Measurements from ENCODE around the gene NLRP12.
A peak's percentile ranks its signal among the peaks of the same experiment; 100 is the strongest.

NLRP12 gene

DNA sequence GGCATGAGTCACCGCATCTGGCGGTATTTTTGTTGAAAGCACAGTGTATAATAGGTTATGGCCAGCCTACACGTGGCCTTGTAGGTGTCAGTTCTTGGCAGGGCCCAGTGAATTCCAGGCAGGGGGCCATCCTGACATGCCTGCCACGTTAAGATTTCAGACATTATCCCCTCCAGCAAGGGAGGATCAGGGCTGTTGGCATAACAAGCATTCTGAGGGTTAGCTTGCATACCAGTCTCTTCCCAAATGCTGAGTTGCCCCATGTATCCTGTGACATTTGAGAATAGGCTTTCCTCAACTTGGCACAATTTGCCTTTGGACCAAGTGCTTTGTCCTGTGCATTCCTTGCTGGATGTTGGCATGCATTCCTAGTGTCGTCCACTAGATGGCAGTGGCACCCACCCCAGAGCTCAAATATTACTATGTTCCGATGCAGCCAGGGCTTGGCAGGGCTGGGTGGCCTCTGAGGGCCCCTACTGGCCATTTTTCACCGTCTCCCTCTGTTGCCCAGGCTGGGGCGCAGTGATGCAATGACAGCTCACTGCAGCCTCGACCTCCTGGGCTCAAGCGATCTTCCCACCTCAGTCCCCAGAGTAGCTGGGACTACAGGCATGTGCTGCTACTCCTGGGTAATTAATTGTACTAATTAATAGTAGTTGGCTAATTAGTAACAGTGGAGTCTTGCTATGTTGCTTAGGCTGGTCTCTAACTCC lies 31.2 kb downstream of the NLRP12 start (continued):
- TF ChIP-seq PBX3 (CRISPR knock-in tag; IDR thresholded peaks at IDR 0.05) (0 out of 2 replicates have a peak, but pooled peaks have one; percentile 83), ZNF600 (tag by site-specific recombination; IDR thresholded peaks at IDR 0.05) (peak; percentile 17; the same call in 1 of the 2 replicates), HOXD13 (CRISPR knock-in tag; IDR thresholded peaks at IDR 0.05; ENCODE audit: borderline replicate concordance) (peak; percentile 63; the same call in 1 of the 2 replicates), ZNF121 (tag by site-specific recombination; IDR thresholded peaks at IDR 0.05) (peak; percentile 70), ZNF2 (tag by site-specific recombination; IDR thresholded peaks at IDR 0.05) (peak; percentile 51; the same call in 1 of the 2 replicates)
- TF ChIP-seq, protein P1, sequence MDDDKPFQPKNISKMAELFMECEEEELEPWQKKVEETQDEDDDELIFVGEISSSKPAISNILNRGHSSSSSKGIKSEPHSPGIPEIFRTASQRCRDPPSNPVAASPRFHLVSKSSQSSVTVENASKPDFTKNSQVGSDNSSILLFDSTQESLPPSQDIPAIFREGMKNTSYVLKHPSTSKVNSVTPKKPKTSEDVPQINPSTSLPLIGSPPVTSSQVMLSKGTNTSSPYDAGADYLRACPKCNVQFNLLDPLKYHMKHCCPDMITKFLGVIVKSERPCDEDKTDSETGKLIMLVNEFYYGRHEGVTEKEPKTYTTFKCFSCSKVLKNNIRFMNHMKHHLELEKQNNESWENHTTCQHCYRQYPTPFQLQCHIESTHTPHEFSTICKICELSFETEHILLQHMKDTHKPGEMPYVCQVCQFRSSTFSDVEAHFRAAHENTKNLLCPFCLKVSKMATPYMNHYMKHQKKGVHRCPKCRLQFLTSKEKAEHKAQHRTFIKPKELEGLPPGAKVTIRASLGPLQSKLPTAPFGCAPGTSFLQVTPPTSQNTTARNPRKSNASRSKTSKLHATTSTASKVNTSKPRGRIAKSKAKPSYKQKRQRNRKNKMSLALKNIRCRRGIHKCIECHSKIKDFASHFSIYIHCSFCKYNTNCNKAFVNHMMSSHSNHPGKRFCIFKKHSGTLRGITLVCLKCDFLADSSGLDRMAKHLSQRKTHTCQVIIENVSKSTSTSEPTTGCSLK (tag by site-specific recombination; IDR thresholded peaks at IDR 0.05) = no peak

DNA sequence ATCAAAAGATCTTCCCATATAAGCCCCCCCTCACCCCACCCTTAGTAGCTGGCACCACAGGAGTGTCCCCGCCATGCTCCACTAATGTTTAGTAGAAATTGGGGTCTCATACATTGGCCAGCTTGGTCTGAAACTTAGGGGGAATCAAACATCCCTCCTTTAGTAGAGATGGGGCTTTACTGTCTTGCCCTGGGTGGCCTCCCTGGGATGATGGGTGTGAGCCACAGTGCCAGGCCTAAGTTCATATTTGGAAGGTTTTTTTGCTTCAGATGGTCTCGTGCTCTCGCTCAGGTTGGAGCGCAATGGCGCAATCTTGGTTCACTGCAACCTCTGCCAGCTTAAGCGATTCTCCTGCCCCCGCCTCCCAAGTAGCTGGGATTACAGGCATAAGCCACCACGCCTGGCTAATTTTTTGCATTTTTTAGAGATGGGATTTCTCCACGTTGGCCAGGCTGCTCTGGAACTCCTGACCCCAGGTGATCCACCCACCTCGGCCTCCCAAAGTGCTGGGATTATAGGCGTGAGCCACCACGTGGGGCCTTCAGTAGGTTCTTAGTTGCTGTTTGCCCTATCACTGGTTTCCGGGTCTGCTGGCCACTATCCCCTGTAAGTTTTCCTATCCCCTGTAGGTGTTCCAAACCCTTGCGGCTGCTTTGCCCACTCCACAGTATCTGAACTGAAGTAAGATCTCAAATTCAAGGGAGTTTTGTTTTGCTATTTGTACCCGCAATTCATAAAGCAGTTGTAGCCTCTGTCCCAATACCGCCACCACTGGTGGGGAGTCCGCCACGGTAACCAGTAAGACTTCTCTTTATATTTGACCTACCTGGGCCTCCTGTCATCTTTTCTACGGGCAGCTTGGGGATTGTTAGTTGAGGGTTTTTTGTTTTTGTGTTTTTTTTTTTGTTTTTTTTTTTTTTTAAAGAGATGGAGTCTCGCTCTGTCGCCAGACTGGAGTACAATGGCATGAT lies 34.1 kb downstream of the NLRP12 start:
- TF ChIP-seq ZNF423 (tag by site-specific recombination; IDR thresholded peaks at IDR 0.05) (no peak), GLI4 (tag by site-specific recombination; IDR thresholded peaks at IDR 0.05) (no peak), ZNF544 (tag by site-specific recombination; IDR thresholded peaks at IDR 0.05) (no peak), ZFP3 (tag by site-specific recombination; IDR thresholded peaks at IDR 0.05; ENCODE audit: low read depth) (no peak), KLF9 (tag by site-specific recombination; IDR thresholded peaks at IDR 0.05; ENCODE audit: low read depth) (no peak), IKZF3 (tag by site-specific recombination; IDR thresholded peaks at IDR 0.05) (no peak)
- Histone ChIP-seq H3K4me3 (ENCODE audit: low read depth, low read length) (no peak overlapping the region), H3K4me1 (ENCODE audit: control insufficient read depth, insufficient read depth, low read length) (no peaks in the 10 kb centered on the region), H3K27ac (ENCODE audit: extremely low read depth, low read depth, low read length) (no peak overlapping the region), H3K36me3 (ENCODE audit: control insufficient read depth in 2 of 2, insufficient read depth in 1 of 2, low read length in 2 of 2) (no peaks in the 10 kb centered on the region), H3K9me3 (ENCODE audit: control insufficient read depth, insufficient read depth, low read depth, low read length) (no peaks in the 10 kb centered on the region)
- POLR2A ChIA-PET = interaction anchor here (1.4 kb wide), 1 partner anchor 15 kb away, joined by 5 read pairs; no protein-coding TSS in a partner anchor
- CTCF ChIA-PET = interaction anchor here (1.1 to 3.9 kb wide), 6 partner anchors 19 to 242 kb away, joined by 3 to 33 read pairs (median 8); no protein-coding TSS in a partner anchor

GRCh38 chr19:53787266-53787665 lies 36.8 kb downstream of the NLRP12 start:
- H3K27ac ChIP-seq (ENCODE audit: extremely low read depth, low read depth, low read length) = no peak overlapping the region
- ChIA-PET POLR2A (interaction anchor here (0.6 kb wide), 1 partner anchor 230 kb away, joined by 3 read pairs; no protein-coding TSS in a partner anchor), CTCF (interaction anchor here (0.6 to 1.5 kb wide), 4 partner anchors 11 to 262 kb away, joined by 3 to 6 read pairs (median 3); no protein-coding TSS in a partner anchor)
- no peaks in the 10 kb centered on the region for H3K4me1 ChIP-seq (ENCODE audit: control insufficient read depth, insufficient read depth, low read length)
- H3K36me3 ChIP-seq (ENCODE audit: control insufficient read depth in 2 of 2, insufficient read depth in 1 of 2, low read length in 2 of 2) = no peaks in the 10 kb centered on the region
- no peak overlapping the region for H3K4me3 ChIP-seq (ENCODE audit: low read depth, low read length)
- no peaks in the 10 kb centered on the region for H3K9me3 ChIP-seq (ENCODE audit: control insufficient read depth, insufficient read depth, low read depth, low read length)
- no peak for TF ChIP-seq ZNF157 (tag by site-specific recombination; IDR thresholded peaks at IDR 0.05)
- no peak for TF ChIP-seq ZNF214 (tag by site-specific recombination; IDR thresholded peaks at IDR 0.05; ENCODE audit: borderline replicate concordance)
- no peak for TF ChIP-seq SCRT1 (tag by site-specific recombination; IDR thresholded peaks at IDR 0.05; ENCODE audit: borderline replicate concordance)
- TF ChIP-seq ZNF830 (tag by site-specific recombination; IDR thresholded peaks at IDR 0.05; ENCODE audit: low read depth) = no peak
- TF ChIP-seq ZNF311 (tag by site-specific recombination; IDR thresholded peaks at IDR 0.05; ENCODE audit: borderline replicate concordance) = no peak
- no peak for TF ChIP-seq INSM2 (tag by site-specific recombination; IDR thresholded peaks at IDR 0.05)
- TF ChIP-seq ZNF777 (tag by site-specific recombination; IDR thresholded peaks at IDR 0.05; ENCODE audit: borderline replicate concordance) = no peak
- TF ChIP-seq ZNF623 (tag by site-specific recombination; IDR thresholded peaks at IDR 0.05) = no peak
- TF ChIP-seq BCL11A (tag by site-specific recombination; IDR thresholded peaks at IDR 0.05; ENCODE audit: low read depth) = no peak
- no peak for TF ChIP-seq ZNF280D (tag by site-specific recombination; IDR thresholded peaks at IDR 0.05)
